Gastrocnemius medialis (tissue), 4 donors: ENCODE measurements around the gene LIMK1. TPM values are rescaled to one million over a fixed set of nuclear protein-coding genes. Genes with fewer than 3 reads are reported as not detected.
"Not testable (repeated sequence)": the region's sequence is repeated elsewhere in the genome, so short reads cannot be mapped to it uniquely, and the experiment has no call there.

ENCODE experiments used
- ATAC-seq, 2 donors: fragments of 150-250 bp; one replicate each; pipeline ENCODE4 v1.9.1; 2016
- DNase-seq, 2 donors: peaks; one replicate each; pipeline ENCODE4 v3.0.0-alpha.2; 2019
- H3K27ac ChIP-seq, 4 donors: fragments of 200-600 bp; sonication (generic); 1 replicate in 1 of 4; 2 replicates in 3 of 4; pipeline ENCODE4 v1.5.1; 2016 to 2018; ENCODE audit warnings: mild to moderate bottlenecking in 2 of 4, moderate library complexity in 1 of 4
- H3K27me3 ChIP-seq, 3 donors: fragments of 200-600 bp; sonication (generic) in 2 of 3; 1 replicate in 1 of 3; 2 replicates in 2 of 3; pipeline versions ENCODE4 v1.5.1 to v1.6.0; 2016 to 2019; ENCODE audit warnings: mild to moderate bottlenecking in 1 of 3, moderate library complexity in 1 of 3
- H3K36me3 ChIP-seq, 2 donors: fragments of 200-600 bp; sonication (generic) in 1 of 2; one replicate each; pipeline ENCODE4 v1.5.1; 2017 to 2018
- H3K4me1 ChIP-seq, 2 donors: fragments of 200-600 bp; sonication (generic) in 1 of 2; one replicate each; pipeline ENCODE4 v1.5.1; 2016 to 2017; ENCODE audit warnings: mild to moderate bottlenecking in 2 of 2
- H3K4me3 ChIP-seq, 4 donors: fragments of 200-600 bp; sonication (generic) in 3 of 4; 1 replicate in 1 of 4; 2 replicates in 3 of 4; pipeline ENCODE4 v1.5.1; 2016 to 2019; ENCODE audit warnings: mild to moderate bottlenecking in 2 of 4
- H3K9me3 ChIP-seq, 3 donors: fragments of 200-600 bp; sonication (generic) in 2 of 3; 1 replicate in 1 of 3; 2 replicates in 2 of 3; pipeline ENCODE4 v1.5.1; 2016 to 2019
- CTCF ChIP-seq, 5 experiments: fragments of 450-650 bp in 3 of 5; fragments of 200-600 bp in 2 of 5; sonication (generic) in 2 of 5; IDR thresholded peaks in 4 of 5; conservative IDR thresholded peaks in 1 of 5; 1 replicate in 4 of 5; 2 replicates in 1 of 5; pipeline ENCODE4 v1.5.1; 2016 to 2019; ENCODE audit warnings: antibody characterized with exemption in 5 of 5, mild to moderate bottlenecking in 3 of 5, moderate library complexity in 3 of 5
- POLR2A ChIP-seq, 2 donors: fragments of 450-650 bp; IDR thresholded peaks; one replicate each; pipeline ENCODE4 v1.6.1; 2017; ENCODE audit warnings: antibody characterized with exemption in 2 of 2, mild to moderate bottlenecking in 2 of 2, moderate library complexity in 2 of 2
- in situ Hi-C, 4 donors: fragments of 200-750 bp; cut with MboI; loops; one replicate each; pipeline versions ENCODE4 v1.15.0 to v1.8.0; 2017; ENCODE audit warnings: low sequenced_read_pairs in 4 of 4
- intact Hi-C: fragments of 100-400 bp; cut with DNase I; formaldehyde crosslinking; loops from one replicate; pipeline ENCODE4 v1.15.1; 2023; ENCODE audit warnings: low total_unique reads
- total RNA-seq, 4 donors: library from RNA; depleted of rRNA; stranded (reverse); fragments of >200 nt; gene quantifications; one replicate each; pipeline versions ENCODE4 v1.1.0 to v1.2.3, GENCODE V29; 2016

Gene LIMK1
- total RNA-seq, 4 donors from 2014 or later, result 15.3 to 56.4 (median 23.3) TPM

DNA sequence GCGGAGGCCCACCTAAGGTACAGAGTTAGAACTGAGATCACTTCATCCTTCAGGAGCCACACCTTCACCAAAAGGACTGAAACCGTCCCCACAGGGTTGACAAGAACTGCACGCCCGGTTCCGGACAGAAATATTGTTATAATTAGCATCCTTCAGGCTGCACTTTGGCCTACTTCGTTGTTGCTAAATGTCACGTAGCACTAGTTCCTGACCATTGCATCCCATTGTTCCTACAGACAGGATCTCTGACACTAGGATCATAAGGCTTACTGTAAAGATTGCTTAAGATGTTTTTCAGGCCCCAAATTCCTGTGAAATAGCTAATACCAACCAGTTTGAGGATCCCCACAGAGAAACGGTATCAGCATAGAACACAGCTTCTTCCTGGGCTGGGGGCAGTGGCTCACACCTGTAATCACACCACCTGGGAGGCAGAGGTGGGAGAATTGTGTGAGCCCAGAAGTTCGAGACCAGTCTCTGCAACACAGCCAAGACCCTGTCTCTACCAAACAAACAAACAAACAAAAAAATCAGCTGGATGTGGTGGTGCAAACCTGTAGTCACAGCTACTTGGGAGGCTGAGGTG lies 72.3 kb downstream of the LIMK1 start:
- intact Hi-C loops (no loop called here), in situ Hi-C loops (no loop called here)
- DNase-seq (no peak), ATAC-seq (no peak)
- H3K27ac ChIP-seq, result no peak overlapping the region
- H3K9me3 ChIP-seq, result no peaks in the 10 kb centered on the region
- no peak overlapping the region for H3K4me3 ChIP-seq
- H3K4me1 ChIP-seq, result no peaks in the 10 kb centered on the region
- no peaks in the 10 kb centered on the region for H3K36me3 ChIP-seq
- H3K27me3 ChIP-seq, result no peaks in the 10 kb centered on the region
- no peak for TF ChIP-seq CTCF (IDR thresholded peaks at IDR 0.05 in 4 of 5, conservative IDR thresholded peaks at IDR 0.05 in 1 of 5)
- TF ChIP-seq POLR2A (IDR thresholded peaks at IDR 0.05), result no peak

DNA sequence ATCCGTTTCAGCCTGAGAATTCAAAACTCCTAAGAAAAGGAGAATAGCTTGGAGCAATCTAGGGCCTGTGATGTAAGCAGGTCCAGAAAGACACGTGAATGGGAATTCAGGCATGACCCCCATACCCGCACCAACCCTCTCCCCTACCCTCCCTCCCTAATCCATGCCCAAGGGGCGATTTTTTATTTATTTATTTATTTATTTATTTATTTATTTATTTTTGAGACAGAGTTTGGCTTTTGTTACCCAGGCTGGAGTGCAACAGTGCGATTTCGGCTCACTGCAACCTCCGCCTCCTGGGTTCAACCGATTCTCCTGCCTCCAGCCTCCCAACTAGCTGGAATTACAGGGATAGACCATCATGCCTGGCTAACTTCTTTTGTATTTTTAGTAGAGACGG lies 74.0 kb downstream of the LIMK1 start:
- Histone ChIP-seq H3K4me3 (no peak overlapping the region), H3K4me1 (no peaks in the 10 kb centered on the region), H3K27ac (no peak overlapping the region), H3K36me3 (no peaks in the 10 kb centered on the region), H3K9me3 (no peaks in the 10 kb centered on the region), H3K27me3 (no peaks in the 10 kb centered on the region)
- TF ChIP-seq POLR2A (IDR thresholded peaks at IDR 0.05) (no peak), CTCF (IDR thresholded peaks at IDR 0.05 in 4 of 5, conservative IDR thresholded peaks at IDR 0.05 in 1 of 5) (no peak)
- intact Hi-C loops (no loop called here), in situ Hi-C loops (no loop called here)
- DNase-seq, result no peak
- no peak for ATAC-seq

GRCh38 chr7:74164985-74165456 lies 81.4 kb downstream of the LIMK1 start:
- DNase-seq (no peak), ATAC-seq (no peak)
- H3K27ac ChIP-seq, result no peak overlapping the region
- peaks cover 0 to 4% of the 10 kb centered on the region in 2 donors for H3K4me1 ChIP-seq
- intact Hi-C loops, result no loop called here
- H3K4me3 ChIP-seq, result no peak overlapping the region
- H3K9me3 ChIP-seq, result no peaks in the 10 kb centered on the region
- no peaks in the 10 kb centered on the region for H3K36me3 ChIP-seq
- no peaks in the 10 kb centered on the region for H3K27me3 ChIP-seq
- in situ Hi-C loops, result no loop called here
- TF ChIP-seq CTCF (IDR thresholded peaks at IDR 0.05 in 4 of 5, conservative IDR thresholded peaks at IDR 0.05 in 1 of 5) (no peak), POLR2A (IDR thresholded peaks at IDR 0.05) (no peak)

DNA sequence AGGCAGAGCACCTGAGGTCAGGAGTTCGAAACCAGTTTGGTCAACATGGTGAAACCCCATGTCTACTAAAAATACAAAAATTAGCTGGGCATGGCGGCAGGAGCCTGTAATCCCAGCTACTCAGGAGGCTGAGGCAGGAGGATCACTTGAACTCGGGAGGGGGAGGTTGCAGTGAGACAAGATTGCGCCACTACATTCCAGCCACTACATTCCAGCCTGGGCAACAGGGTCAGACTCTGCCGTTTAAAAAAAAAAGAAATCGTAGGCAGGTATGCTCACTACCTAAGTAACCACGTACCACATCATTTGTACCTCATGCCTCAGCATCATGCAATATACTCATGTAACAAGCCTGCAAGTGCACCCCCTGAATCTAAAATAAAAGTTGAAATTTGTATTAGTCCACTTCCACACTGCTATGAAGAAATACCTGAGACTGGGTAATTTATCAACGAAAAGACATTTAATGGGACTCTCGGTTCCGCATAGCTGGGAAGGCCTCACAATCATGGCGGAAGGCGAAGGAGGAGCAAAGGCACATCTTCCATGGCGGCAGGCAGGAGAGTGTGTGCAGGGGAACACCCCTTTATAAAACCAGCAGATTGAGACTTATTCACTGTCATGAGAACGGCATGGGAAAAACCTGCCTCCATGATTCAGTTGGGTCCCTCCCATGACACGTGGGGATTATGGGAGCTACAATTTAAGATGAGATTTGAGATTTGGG lies 82.4 kb downstream of the LIMK1 start:
- DNase-seq, result no peak
- H3K27ac ChIP-seq, result no peak overlapping the region
- H3K9me3 ChIP-seq, result no peaks in the 10 kb centered on the region
- H3K4me1 ChIP-seq, result peaks cover 0 to 4% of the 10 kb centered on the region in 2 donors
- in situ Hi-C loops, result no loop called here
- no peaks in the 10 kb centered on the region for H3K27me3 ChIP-seq
- H3K4me3 ChIP-seq, result no peak overlapping the region
- no peak for ATAC-seq
- TF ChIP-seq POLR2A (IDR thresholded peaks at IDR 0.05) (no peak), CTCF (IDR thresholded peaks at IDR 0.05 in 4 of 5, conservative IDR thresholded peaks at IDR 0.05 in 1 of 5) (no peak)
- intact Hi-C loops, result no loop called here
- H3K36me3 ChIP-seq, result no peaks in the 10 kb centered on the region

GRCh38 chr7:74167324-74167723 lies 83.7 kb downstream of the LIMK1 start:
- peak overlapping the region in 2 of 4 donors; percentile 31 to 33 for H3K27ac ChIP-seq
- H3K9me3 ChIP-seq, intact Hi-C loops, H3K4me3 ChIP-seq, H3K27me3 ChIP-seq, in situ Hi-C loops, DNase-seq, H3K4me1 ChIP-seq, H3K36me3 ChIP-seq: not testable (repeated sequence)
- ATAC-seq, result peak; percentile 68 to 78

Other genes starting within 250 kb of the LIMK1 start
- 1 to 10 TPM in 1 of 4 donors, under 1 TPM in 3; 0.36 to 1.5 (median 0.53) TPM for gene METTL27, start 241.3 kb upstream of the LIMK1 start, total RNA-seq
- gene TMEM270, start 222.6 kb upstream of the LIMK1 start, total RNA-seq, result not detected
- gene ELN, start 55.6 kb upstream of the LIMK1 start, total RNA-seq, result 10 to 100 TPM in 1 of 4 donors, 1 to 10 TPM in 3; 5.3 to 14.8 (median 6.9) TPM
- gene EIF4H, start 90.6 kb downstream of the LIMK1 start, total RNA-seq, result 100 to 1,000 TPM; 247 to 430 (median 309) TPM
- gene LAT2, start 126.2 kb downstream of the LIMK1 start, total RNA-seq, result 1 to 10 TPM; 2.1 to 5.3 (median 3.0) TPM
- gene RFC2, start 170.6 kb downstream of the LIMK1 start, total RNA-seq, result 10 to 100 TPM in 3 of 4 donors, 1 to 10 TPM in 1; 8.2 to 15.2 (median 12.7) TPM
- gene CLIP2, start 205.6 kb downstream of the LIMK1 start, total RNA-seq, result 10 to 100 TPM in 1 of 4 donors, 1 to 10 TPM in 3; 2.0 to 10.0 (median 4.2) TPM